ENCODE results near the gene PLEKHM1.

Gene PLEKHM1

GRCh38 chr17:45423304-45423974 is 67.1 kb downstream of the PLEKHM1 start:
- H3K4me3 ChIP-seq (ENCODE audit: low read depth, low read length) = no peak overlapping the region
- no peak for TF ChIP-seq CTCF (IDR thresholded peaks at IDR 0.05; ENCODE audit: borderline replicate concordance, insufficient read depth, low read depth, low read length)

DNA sequence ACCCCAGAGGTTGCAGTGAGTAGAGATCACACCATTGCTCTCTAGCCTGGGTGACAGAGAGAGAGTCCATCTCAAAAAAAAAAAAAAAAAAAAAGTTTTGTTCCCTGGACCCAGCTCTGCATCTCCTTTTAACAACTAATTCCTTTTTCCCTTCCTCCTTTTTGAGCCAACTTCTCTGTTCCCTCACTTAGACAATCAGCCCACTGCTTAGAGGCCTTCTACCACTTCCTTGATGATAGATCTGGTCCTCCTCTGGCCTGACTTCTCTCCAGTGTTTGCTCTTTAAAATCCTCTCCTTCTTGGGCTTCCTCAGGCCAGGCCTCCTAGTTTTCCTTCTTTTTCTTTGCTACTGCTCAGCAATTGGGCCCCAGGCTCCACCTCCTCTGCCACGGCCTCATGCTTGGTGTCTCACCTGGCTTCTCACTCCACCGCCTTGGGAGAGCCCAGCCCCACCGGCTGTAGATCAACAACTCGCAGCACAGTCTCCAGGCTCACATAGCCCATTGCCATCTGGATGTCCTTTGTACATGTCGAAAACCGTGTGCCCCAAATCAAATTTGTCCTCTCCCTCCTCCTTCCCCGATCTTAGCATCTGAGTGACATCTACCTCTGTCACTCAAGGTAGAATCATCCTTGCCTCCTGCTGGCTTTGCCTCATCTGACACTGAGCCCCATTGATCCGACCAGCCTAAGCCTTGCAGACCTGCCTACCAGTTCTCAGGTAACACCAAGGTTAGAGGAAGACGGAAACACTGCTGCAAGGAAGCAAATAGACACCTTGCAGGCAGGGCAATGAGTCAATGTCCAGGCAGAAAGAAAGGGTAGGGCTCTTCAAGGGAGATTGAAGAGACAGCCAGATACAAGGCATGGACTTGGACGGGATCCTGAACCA is 75.3 kb downstream of the PLEKHM1 start:
- no peak overlapping the region for H3K4me3 ChIP-seq (ENCODE audit: low read depth, low read length)
- no peak for TF ChIP-seq CTCF (IDR thresholded peaks at IDR 0.05; ENCODE audit: borderline replicate concordance, insufficient read depth, low read depth, low read length)

GRCh38 chr17:45413498-45413923 is 77.0 kb downstream of the PLEKHM1 start:
- no peak for TF ChIP-seq CTCF (IDR thresholded peaks at IDR 0.05; ENCODE audit: borderline replicate concordance, insufficient read depth, low read depth, low read length)
- no peak overlapping the region for H3K4me3 ChIP-seq (ENCODE audit: low read depth, low read length)

DNA sequence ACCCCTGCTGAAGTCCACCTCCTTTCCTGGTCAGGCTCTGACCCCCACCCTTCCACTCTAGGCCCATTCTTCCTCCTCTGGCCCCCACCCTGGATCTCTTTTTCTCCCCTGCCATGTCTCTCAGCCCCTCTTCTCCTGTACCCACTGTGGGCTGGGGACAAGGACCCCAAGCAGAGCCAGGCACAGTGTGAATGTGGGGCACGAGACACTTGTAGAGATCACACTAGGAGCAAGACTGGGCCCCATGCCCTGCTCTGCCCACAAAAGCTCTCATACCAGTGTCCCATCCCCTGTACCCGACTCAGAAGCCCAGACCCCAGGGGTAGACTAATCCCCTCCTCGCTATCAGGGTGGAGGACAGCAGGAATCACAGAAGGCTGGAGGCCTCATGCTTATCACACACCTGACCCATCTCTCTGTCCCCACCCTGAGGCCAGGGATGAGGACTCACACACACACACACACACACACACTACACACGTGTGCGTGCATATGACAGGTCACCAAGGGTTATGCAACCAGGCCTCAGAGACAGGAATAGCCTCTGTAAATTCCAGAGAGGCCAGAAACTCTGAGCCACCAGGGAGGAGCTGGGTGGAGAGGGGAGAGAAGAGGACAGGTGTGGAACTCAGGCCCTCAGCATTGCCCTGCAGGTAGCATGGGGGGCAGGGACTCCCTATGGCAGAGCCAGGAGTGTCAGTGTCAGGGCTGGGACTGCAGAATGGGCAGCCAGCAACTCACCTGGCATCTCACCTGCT is 79.0 kb downstream of the PLEKHM1 start:
- no peak for TF ChIP-seq CTCF (IDR thresholded peaks at IDR 0.05; ENCODE audit: borderline replicate concordance, insufficient read depth, low read depth, low read length)
- H3K4me3 ChIP-seq (ENCODE audit: low read depth, low read length) = no peak overlapping the region

DNA sequence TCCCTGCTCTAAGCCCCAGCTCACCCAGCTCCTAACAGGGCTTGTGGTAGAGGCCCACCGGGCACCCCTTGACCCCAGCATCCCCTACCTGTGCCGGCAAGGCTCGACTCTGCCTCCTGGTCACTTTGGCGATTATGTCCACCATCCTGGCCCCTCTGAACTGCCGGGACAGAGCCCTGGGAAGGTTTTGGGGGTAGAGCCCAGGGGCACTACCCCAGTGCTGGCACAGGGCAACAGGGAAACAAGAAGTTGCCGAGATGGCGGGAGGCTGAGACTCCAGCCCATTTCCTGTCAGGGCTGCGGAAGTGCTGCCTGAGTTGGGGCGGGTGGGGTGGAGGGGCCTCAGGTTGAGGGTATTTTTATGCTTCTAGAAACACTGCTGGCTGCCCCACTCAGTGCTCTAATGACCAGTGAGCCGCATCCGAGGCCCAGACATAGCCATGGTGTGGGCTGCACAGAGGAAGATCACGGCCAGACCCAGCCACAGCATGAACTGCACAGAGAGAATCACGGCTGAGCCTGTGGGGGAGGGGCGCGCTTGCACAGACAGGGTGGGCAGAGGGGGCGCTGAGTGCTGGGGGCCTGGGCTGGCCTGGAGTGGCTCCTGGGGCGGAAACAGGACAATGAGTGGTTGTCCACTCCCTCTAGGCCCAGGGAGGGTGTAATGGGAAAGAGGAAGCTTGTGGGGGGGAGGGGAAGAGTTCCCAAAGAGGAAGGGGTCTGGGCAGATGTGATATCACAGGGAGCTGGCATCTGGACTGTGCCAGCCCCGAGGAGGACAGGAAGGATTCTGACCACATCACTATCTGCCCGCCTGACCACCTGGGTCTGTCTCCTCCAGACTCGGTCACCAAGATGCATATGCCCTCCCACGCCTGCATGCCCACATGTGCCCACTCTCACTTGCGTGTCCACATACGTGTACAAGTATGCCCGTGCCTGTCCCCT is 80.1 kb downstream of the PLEKHM1 start:
- H3K4me3 ChIP-seq (ENCODE audit: low read depth, low read length) = peak overlapping the region; percentile 86
- no peak for TF ChIP-seq CTCF (IDR thresholded peaks at IDR 0.05; ENCODE audit: borderline replicate concordance, insufficient read depth, low read depth, low read length)

- no peak for TF ChIP-seq CTCF (IDR thresholded peaks at IDR 0.05; ENCODE audit: borderline replicate concordance, insufficient read depth, low read depth, low read length)
- peak overlapping the region; percentile 86 for H3K4me3 ChIP-seq (ENCODE audit: low read depth, low read length)
Observed at GRCh38 chr17:45409659-45410076, 80.9 kb downstream of the PLEKHM1 start.
